CD14-positive monocyte (primary cell): ENCODE measurements around the gene RXFP1. TPM values are rescaled to one million over a fixed set of nuclear protein-coding genes. Genes with fewer than 3 reads are reported as not detected.

Experiments
- DNase-seq, 3 donors: peaks; one replicate each; pipeline ENCODE4 v3.0.0-alpha.2; 2011 to 2022
- H2AFZ ChIP-seq: 2 replicates; pipeline ENCODE4 v1.6.0; 2012; ENCODE audit warnings: mild to moderate bottlenecking, low read depth, low read length, inconsistent platforms; ENCODE audit not compliant: insufficient read depth, poor library complexity, severe bottlenecking
- H3K27ac ChIP-seq, 2 donors: 1 replicate in 1 of 2; 2 replicates in 1 of 2; pipeline ENCODE4 v1.5.1; 2012 to 2013; ENCODE audit warnings: low read length in 2 of 2, control low read depth in 1 of 2, inconsistent platforms in 1 of 2, low read depth in 1 of 2, mild to moderate bottlenecking in 1 of 2
- H3K27me3 ChIP-seq, 2 donors: one replicate each; pipeline versions ENCODE4 v1.6.0 to v1.6.1; 2011 to 2013; ENCODE audit warnings: low read length in 2 of 2; ENCODE audit not compliant: control insufficient read depth in 2 of 2, insufficient read depth in 2 of 2
- H3K36me3 ChIP-seq, 2 donors: replicated peaks in 1 of 2; 1 replicate in 1 of 2; 2 replicates in 1 of 2; pipeline versions ENCODE4 v1.5.1 to v1.6.1; 2012 to 2013; ENCODE audit warnings: low read length in 2 of 2, control low read depth in 1 of 2, inconsistent platforms in 1 of 2, mild to moderate bottlenecking in 1 of 2; ENCODE audit not compliant: insufficient read depth in 2 of 2, control insufficient read depth in 1 of 2
- H3K4me1 ChIP-seq, 2 donors: 1 replicate in 1 of 2; 2 replicates in 1 of 2; pipeline versions ENCODE4 v1.5.1 to v1.6.1; 2012 to 2013; ENCODE audit warnings: low read length in 2 of 2, control low read depth in 1 of 2, inconsistent platforms in 1 of 2, mild to moderate bottlenecking in 1 of 2, moderate library complexity in 1 of 2; ENCODE audit not compliant: insufficient read depth in 2 of 2, control insufficient read depth in 1 of 2
- H3K4me2 ChIP-seq: replicated peaks from 2 replicates; pipeline ENCODE3; 2012; ENCODE audit warnings: low read length, moderate library complexity, mild to moderate bottlenecking; ENCODE audit not compliant: poor library complexity, severe bottlenecking; ENCODE audit errors: extremely low read depth
- H3K4me3 ChIP-seq, 3 experiments: fragments of 200-600 bp in 1 of 3; sonication (generic) in 1 of 3; replicated peaks in 1 of 3; 1 replicate in 2 of 3; 2 replicates in 1 of 3; pipeline ENCODE4 v1.5.1; 2011 to 2013; ENCODE audit warnings: low read length in 3 of 3, mild to moderate bottlenecking in 3 of 3, control low read depth in 2 of 3, low read depth in 2 of 3, inconsistent platforms in 1 of 3, moderate library complexity in 1 of 3
- H3K79me2 ChIP-seq: 2 replicates; pipeline ENCODE4 v1.6.0; 2012; ENCODE audit warnings: mild to moderate bottlenecking, control low read depth, inconsistent platforms, low read length, moderate library complexity; ENCODE audit not compliant: insufficient read depth
- H3K9ac ChIP-seq: 2 replicates; pipeline ENCODE4 v1.6.0; 2017; ENCODE audit warnings: low read length, mild to moderate bottlenecking; ENCODE audit not compliant: insufficient read depth, poor library complexity, severe bottlenecking
- H3K9me3 ChIP-seq, 2 donors: replicated peaks in 1 of 2; 1 replicate in 1 of 2; 2 replicates in 1 of 2; pipeline versions ENCODE4 v1.5.1 to v1.6.1; 2012 to 2013; ENCODE audit warnings: low read length in 2 of 2, control low read depth in 1 of 2; ENCODE audit not compliant: control insufficient read depth in 1 of 2, insufficient read depth in 1 of 2
- H4K20me1 ChIP-seq: 2 replicates; pipeline ENCODE4 v1.6.0; 2012; ENCODE audit warnings: mild to moderate bottlenecking, low read length, control low read depth, moderate library complexity; ENCODE audit not compliant: insufficient read depth
- H3K27ac Mint-ChIP-seq, 7 donors: one replicate each; pipeline ENCODE4 v1.8.0; 2020; ENCODE audit warnings: mild to moderate bottlenecking in 7 of 7, mixed read lengths in 7 of 7, moderate library complexity in 6 of 7, inconsistent platforms in 2 of 7
- H3K27me3 Mint-ChIP-seq, 3 donors: one replicate each; pipeline ENCODE4 v1.8.0; 2021 to 2022; ENCODE audit warnings: low read depth in 3 of 3, mild to moderate bottlenecking in 3 of 3, mixed read lengths in 3 of 3, moderate library complexity in 3 of 3, inconsistent platforms in 1 of 3
- H3K36me3 Mint-ChIP-seq, 2 donors: one replicate each; pipeline ENCODE4 v1.8.0; 2020; ENCODE audit warnings: mixed read lengths in 2 of 2, inconsistent platforms in 1 of 2, mild to moderate bottlenecking in 1 of 2
- H3K4me1 Mint-ChIP-seq: one replicate; pipeline ENCODE4 v1.8.0; 2020; ENCODE audit warnings: mild to moderate bottlenecking, mixed read lengths
- H3K4me3 Mint-ChIP-seq, 2 donors: one replicate each; pipeline ENCODE4 v1.8.0; 2020; ENCODE audit warnings: mild to moderate bottlenecking in 2 of 2, mixed read lengths in 2 of 2, moderate library complexity in 1 of 2
- H3K9me3 Mint-ChIP-seq, 7 donors: one replicate each; pipeline ENCODE4 v1.8.0; 2020 to 2022; ENCODE audit warnings: mixed read lengths in 7 of 7, mild to moderate bottlenecking in 6 of 7, moderate library complexity in 6 of 7, inconsistent platforms in 2 of 7
- WGBS: methylation state at CpG from one replicate; pipeline ENCODE4 v1.1.5; 2013; ENCODE audit warnings: missing lambda C conversion rate; ENCODE audit not compliant: insufficient coverage; 5-methylcytosine and 5-hydroxymethylcytosine counted together
- intact Hi-C, 2 donors: fragments of 100-400 bp; cut with micrococcal nuclease; formaldehyde crosslinking; loops; one replicate each; pipeline versions ENCODE4 v1.15.0 to v1.15.1; 2023
- polyA minus RNA-seq: library from RNA; depleted of rRNA, polyadenylated mRNA; stranded (reverse); fragments of >200 nt; gene quantifications from 2 replicates; pipeline ENCODE4 v1.2.3, GENCODE V29; 2012
- polyA plus RNA-seq, 3 donors: library from polyadenylated mRNA; depleted of rRNA in 1 of 3; unstranded in 2 of 3; stranded (reverse) in 1 of 3; fragments of 300-500 nt in 2 of 3; fragments of >200 nt in 1 of 3; fragmentation: Illumina TruSeq in 2 of 3; gene quantifications; 1 replicate in 2 of 3; 2 replicates in 1 of 3; pipeline ENCODE4 v1.2.3, GENCODE V29; 2012 to 2021
- total RNA-seq, 12 experiments: library from RNA in 1 of 12; stranded (reverse) in 1 of 12; fragments of 120-200 nt in 1 of 12; gene quantifications; one replicate each; pipeline ENCODE4 v1.2.4 and lab custom pipeline; 2013 to 2026; ENCODE audit warnings: mixed read lengths in 6 of 12, inconsistent platforms in 1 of 12
- TF ChIP-seq, protein P1 (sequence below): fragments of 200-600 bp; IDR thresholded peaks from one replicate; pipeline ENCODE4 v1.8.0; 2022; ENCODE audit warnings: antibody characterized with exemption, mild to moderate bottlenecking

RXFP1 gene
- total RNA-seq (2013), result 0.15 TPM
- polyA plus RNA-seq (under 1 TPM in 2 of 3 donors, not detected in 1; 0.03 to 0.11 TPM), polyA minus RNA-seq (not detected in 2 replicates), total RNA-seq (lab: John Stamatoyannopoulos, UW) (0 to 6.7 (median 0.50) reads per million in 11 experiments)

DNA sequence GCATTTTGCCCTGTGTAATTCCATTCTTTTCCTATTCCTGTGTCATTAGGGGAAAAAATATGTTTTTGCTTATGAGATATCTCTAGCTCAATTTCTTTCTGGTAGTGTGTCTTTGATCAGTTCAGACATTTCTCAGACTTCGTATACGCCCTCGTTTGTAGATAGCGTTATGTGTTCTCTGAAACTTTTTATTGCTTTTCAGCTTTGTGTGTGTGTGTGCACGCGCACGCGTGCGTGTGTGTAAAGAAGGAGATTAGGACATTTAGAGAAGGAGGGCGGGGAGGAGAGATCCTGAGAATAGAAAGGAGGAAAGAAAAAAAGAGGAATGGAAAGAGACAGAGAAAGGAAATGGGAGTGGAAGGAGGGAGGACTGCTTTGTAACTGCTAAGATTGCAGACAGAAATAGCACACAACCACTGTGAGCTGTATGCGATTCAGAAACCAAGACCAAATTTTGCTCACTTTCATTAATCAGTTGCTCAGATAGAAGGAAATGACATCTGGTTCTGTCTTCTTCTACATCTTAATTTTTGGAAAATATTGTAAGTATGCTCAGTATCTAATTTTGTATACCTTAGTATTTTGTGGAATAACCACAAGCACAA is at the start of gene RXFP1:
RXFP1 (plus strand) TSS at position 399 of the 605 bp plus-strand sequence; CDS start at position 494, 95 bp downstream.
- H3K9me3 Mint-ChIP-seq, result peaks cover 0 to 1% (median 0%) of the 10 kb centered on the region in 7 donors
- TF ChIP-seq, protein P1, sequence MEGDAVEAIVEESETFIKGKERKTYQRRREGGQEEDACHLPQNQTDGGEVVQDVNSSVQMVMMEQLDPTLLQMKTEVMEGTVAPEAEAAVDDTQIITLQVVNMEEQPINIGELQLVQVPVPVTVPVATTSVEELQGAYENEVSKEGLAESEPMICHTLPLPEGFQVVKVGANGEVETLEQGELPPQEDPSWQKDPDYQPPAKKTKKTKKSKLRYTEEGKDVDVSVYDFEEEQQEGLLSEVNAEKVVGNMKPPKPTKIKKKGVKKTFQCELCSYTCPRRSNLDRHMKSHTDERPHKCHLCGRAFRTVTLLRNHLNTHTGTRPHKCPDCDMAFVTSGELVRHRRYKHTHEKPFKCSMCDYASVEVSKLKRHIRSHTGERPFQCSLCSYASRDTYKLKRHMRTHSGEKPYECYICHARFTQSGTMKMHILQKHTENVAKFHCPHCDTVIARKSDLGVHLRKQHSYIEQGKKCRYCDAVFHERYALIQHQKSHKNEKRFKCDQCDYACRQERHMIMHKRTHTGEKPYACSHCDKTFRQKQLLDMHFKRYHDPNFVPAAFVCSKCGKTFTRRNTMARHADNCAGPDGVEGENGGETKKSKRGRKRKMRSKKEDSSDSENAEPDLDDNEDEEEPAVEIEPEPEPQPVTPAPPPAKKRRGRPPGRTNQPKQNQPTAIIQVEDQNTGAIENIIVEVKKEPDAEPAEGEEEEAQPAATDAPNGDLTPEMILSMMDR, result no peak
- intact Hi-C loops, result no loop called here
- no peaks in the 10 kb centered on the region for H3K79me2 ChIP-seq
- H3K27ac ChIP-seq, result no peak within 1 kb of the TSS
- no peaks in the 10 kb centered on the region for H3K9me3 ChIP-seq
- no peaks in the 10 kb centered on the region for H4K20me1 ChIP-seq
- no peaks in the 10 kb centered on the region for H3K36me3 Mint-ChIP-seq
- H3K4me2 ChIP-seq, result peak within 1 kb of the TSS; percentile 56
- peak within 1 kb of the TSS in 1 of 3 experiments; percentile 22 for H3K4me3 ChIP-seq
- peak within 1 kb of the TSS; percentile 38 for H2AFZ ChIP-seq
- peak within 1 kb of the TSS; percentile 65 to 84 for H3K4me3 Mint-ChIP-seq
- H3K4me1 ChIP-seq, result peaks cover 10 to 11% of the 10 kb centered on the region in 2 donors
- peak within 1 kb of the TSS in 3 of 7 donors; percentile 39 to 70 (median 40) for H3K27ac Mint-ChIP-seq
- no peaks in the 10 kb centered on the region for H3K36me3 ChIP-seq
- 35% methylated on average over 9 of the region's 11 CpGs for WGBS
- H3K9ac ChIP-seq, result peak within 1 kb of the TSS; percentile 15
- no peaks in the 10 kb centered on the region for H3K27me3 Mint-ChIP-seq
- DNase-seq, result no peak
- H3K27me3 ChIP-seq, result no peaks in the 10 kb centered on the region
- peaks cover 16% of the 10 kb centered on the region for H3K4me1 Mint-ChIP-seq

DNA sequence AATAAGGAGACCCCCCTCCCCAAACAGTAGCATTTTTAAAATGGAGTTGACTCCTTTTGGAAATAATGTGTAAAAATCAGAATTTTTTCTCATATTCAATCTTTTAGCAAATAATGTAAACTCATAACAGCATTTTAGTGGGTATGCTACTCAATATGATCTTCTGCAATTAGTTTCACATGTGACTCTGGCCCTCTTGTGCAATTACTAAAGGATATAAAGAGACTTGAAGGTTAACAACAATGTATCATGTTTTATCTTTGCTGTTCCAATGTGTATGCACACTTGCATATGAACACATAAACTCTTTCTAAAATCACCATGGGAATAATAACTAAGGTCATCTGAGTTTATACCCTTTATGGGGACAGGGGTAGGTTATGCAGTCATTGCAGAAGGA is 39.9 kb upstream of the RXFP1 start:
- Mint-ChIP-seq H3K4me1 (no peaks in the 10 kb centered on the region), H3K27ac (no peak overlapping the region), H3K9me3 (peaks cover 0 to 12% (median 2%) of the 10 kb centered on the region in 7 donors), H3K4me3 (no peak overlapping the region), H3K36me3 (no peaks in the 10 kb centered on the region), H3K27me3 (peaks cover 0 to 2% (median 2%) of the 10 kb centered on the region in 3 donors)
- Histone ChIP-seq H3K4me3 (no peak overlapping the region), H2AFZ (no peak overlapping the region), H3K27me3 (no peaks in the 10 kb centered on the region), H3K4me2 (no peak overlapping the region), H3K9ac (no peak overlapping the region), H3K27ac (no peak overlapping the region), H3K36me3 (no peaks in the 10 kb centered on the region), H4K20me1 (no peaks in the 10 kb centered on the region), H3K4me1 (no peaks in the 10 kb centered on the region), H3K9me3 (no peaks in the 10 kb centered on the region), H3K79me2 (no peaks in the 10 kb centered on the region)
- TF ChIP-seq, protein P1, result no peak
- DNase-seq, result no peak
- intact Hi-C loops, result no loop called here
